Suprapubic skin (tissue), 4 donors: ENCODE results near the gene CMSS1.

Source experiments
- POLR2A ChIP-seq, 2 donors: fragments of 450-650 bp; IDR thresholded peaks; one replicate each; pipeline ENCODE4 v1.6.1; 2017; ENCODE audit warnings: antibody characterized with exemption in 2 of 2, mild to moderate bottlenecking in 2 of 2, moderate library complexity in 2 of 2
- POLR2AphosphoS5 ChIP-seq, 3 donors: sonication (generic); formaldehyde crosslinking; IDR thresholded peaks; one replicate each; pipeline ENCODE4 v1.6.1; 2017; ENCODE audit warnings: antibody characterized with exemption in 3 of 3
- TF ChIP-seq, protein P1 (sequence below), 2 donors: fragments of 200-600 bp in 1 of 2; fragments of 450-650 bp in 1 of 2; sonication (generic) in 1 of 2; IDR thresholded peaks; one replicate each; pipeline ENCODE4 v1.5.1; 2016 to 2019; ENCODE audit warnings: antibody characterized with exemption in 2 of 2, mild to moderate bottlenecking in 1 of 2, moderate library complexity in 1 of 2

DNA sequence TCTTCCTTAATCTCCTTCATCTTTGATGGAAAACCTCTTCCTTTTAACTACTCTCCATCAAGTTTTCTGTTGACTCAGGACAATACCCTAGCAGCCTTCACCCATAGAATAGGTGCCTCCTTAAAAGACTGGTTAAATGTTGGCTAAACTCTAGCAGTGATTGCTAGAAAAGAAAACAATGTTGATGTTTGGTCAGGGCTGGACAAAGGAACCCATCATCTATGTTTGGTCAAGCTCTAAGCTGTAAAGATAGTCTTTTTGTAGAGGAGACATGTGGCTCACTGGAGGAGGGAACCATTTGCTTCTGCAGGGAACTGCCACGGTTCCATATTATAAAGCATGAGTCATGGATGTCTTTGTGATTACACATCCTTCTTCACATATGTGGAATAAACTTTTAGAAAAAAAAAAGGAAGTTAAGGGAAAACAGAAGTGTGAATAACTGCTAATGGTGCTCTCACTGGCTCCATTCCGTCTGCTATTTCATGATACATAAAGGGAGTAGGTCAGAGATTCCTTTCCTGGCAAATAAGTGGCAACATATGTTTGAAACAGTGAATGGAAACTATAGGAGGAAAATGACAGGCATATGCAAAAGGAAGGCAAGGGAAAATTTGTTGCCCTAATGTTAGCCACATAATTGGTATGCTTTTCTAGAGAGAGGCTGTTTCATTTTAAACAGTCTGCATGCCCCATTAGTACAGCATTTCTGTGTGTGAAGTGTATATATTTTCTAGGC, 78.2 kb downstream of the CMSS1 start:
- TF ChIP-seq POLR2AphosphoS5 (IDR thresholded peaks at IDR 0.05) (no peak), POLR2A (IDR thresholded peaks at IDR 0.05) (no peak)
- TF ChIP-seq, protein P1, sequence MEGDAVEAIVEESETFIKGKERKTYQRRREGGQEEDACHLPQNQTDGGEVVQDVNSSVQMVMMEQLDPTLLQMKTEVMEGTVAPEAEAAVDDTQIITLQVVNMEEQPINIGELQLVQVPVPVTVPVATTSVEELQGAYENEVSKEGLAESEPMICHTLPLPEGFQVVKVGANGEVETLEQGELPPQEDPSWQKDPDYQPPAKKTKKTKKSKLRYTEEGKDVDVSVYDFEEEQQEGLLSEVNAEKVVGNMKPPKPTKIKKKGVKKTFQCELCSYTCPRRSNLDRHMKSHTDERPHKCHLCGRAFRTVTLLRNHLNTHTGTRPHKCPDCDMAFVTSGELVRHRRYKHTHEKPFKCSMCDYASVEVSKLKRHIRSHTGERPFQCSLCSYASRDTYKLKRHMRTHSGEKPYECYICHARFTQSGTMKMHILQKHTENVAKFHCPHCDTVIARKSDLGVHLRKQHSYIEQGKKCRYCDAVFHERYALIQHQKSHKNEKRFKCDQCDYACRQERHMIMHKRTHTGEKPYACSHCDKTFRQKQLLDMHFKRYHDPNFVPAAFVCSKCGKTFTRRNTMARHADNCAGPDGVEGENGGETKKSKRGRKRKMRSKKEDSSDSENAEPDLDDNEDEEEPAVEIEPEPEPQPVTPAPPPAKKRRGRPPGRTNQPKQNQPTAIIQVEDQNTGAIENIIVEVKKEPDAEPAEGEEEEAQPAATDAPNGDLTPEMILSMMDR (IDR thresholded peaks at IDR 0.05): no peak
